HG03565 (cell line): Measurements from ENCODE around the gene ARL5B.

Experiments used
- ATAC-seq: cut with Tn5 transposase; IDR thresholded peaks from one replicate; pipeline ENCODE4 v1.9.1; 2021; ENCODE audit warnings: mild to moderate bottlenecking, moderate library complexity; ENCODE audit not compliant: unreplicated experiment

ARL5B gene

GRCh38 chr10:18699849-18700840, 40.9 kb downstream of the ARL5B start:
- no peak for ATAC-seq

- no peak for ATAC-seq
Observed at GRCh38 chr10:18703521-18703920, 44.3 kb downstream of the ARL5B start.

GRCh38 chr10:18710201-18710653, 51.0 kb downstream of the ARL5B start:
- ATAC-seq = no peak

- ATAC-seq = no peak
Observed at GRCh38 chr10:18713077-18713476, 53.8 kb downstream of the ARL5B start.

- no peak for ATAC-seq
Observed at GRCh38 chr10:18718991-18719390, 59.8 kb downstream of the ARL5B start.

- ATAC-seq = no peak
Observed at GRCh38 chr10:18719811-18720210, 60.6 kb downstream of the ARL5B start.

GRCh38 chr10:18721067-18721466, 61.8 kb downstream of the ARL5B start:
- no peak for ATAC-seq

- ATAC-seq = no peak
Observed at GRCh38 chr10:18723801-18724200, 64.6 kb downstream of the ARL5B start.
